NCI-H524 (cell line): Measurements from ENCODE around the gene COG7.
A peak's percentile ranks its signal among the peaks of the same experiment; 100 is the strongest.
"Not testable (repeated sequence)": the region's sequence is repeated elsewhere in the genome, so short reads cannot be mapped to it uniquely, and the experiment has no call there.

Experiments
- DNase-seq, 2 experiments: peaks; one replicate each; lab custom pipeline; 2025; lab: John Stamatoyannopoulos, UW

COG7 gene

GRCh38 chr16:23469814-23470213 lies 16.8 kb upstream of the COG7 start:
- DNase-seq, result peak; percentile 48 to 79

GRCh38 chr16:23466162-23466885 lies 13.3 kb upstream of the COG7 start:
- DNase-seq, result no peak

GRCh38 chr16:23465179-23465578 lies 12.2 kb upstream of the COG7 start:
- DNase-seq, result no peak

GRCh38 chr16:23464196-23464595 lies 11.2 kb upstream of the COG7 start:
- DNase-seq, result no peak

GRCh38 chr16:23462994-23463393 lies 10.0 kb upstream of the COG7 start:
- not testable (repeated sequence) for DNase-seq

GRCh38 chr16:23453338-23454052 lies 506 bp upstream of the COG7 start:
- DNase-seq, result no peak

- DNase-seq, result no peak
These were observed 793 bp downstream of the COG7 start for GRCh38 chr16:23452221-23452571.

GRCh38 chr16:23448392-23448791 lies 4.6 kb downstream of the COG7 start:
- no peak for DNase-seq

- DNase-seq, result not testable (repeated sequence)
These were observed 15.4 kb downstream of the COG7 start for GRCh38 chr16:23437542-23437941.

GRCh38 chr16:23436951-23437350 lies 16.0 kb downstream of the COG7 start:
- DNase-seq, result no peak

- peak; percentile 34 to 73 for DNase-seq
These were observed 17.5 kb downstream of the COG7 start for GRCh38 chr16:23435500-23435899.

GRCh38 chr16:23434380-23434779 lies 18.6 kb downstream of the COG7 start:
- peak; percentile 13 to 78 for DNase-seq

- DNase-seq, result no peak
These were observed 19.6 kb downstream of the COG7 start for GRCh38 chr16:23433261-23433920.

GRCh38 chr16:23432176-23433128 lies 20.5 kb downstream of the COG7 start:
- no peak for DNase-seq

- no peak for DNase-seq
These were observed 24.6 kb downstream of the COG7 start for GRCh38 chr16:23428351-23428750.

GRCh38 chr16:23424292-23424958 lies 28.6 kb downstream of the COG7 start:
- DNase-seq, result no peak

- DNase-seq, result no peak
These were observed 29.4 kb downstream of the COG7 start for GRCh38 chr16:23423496-23424049.

- no peak for DNase-seq
These were observed 33.0 kb downstream of the COG7 start for GRCh38 chr16:23420011-23420410.

GRCh38 chr16:23416816-23417215 lies 36.2 kb downstream of the COG7 start:
- no peak for DNase-seq

GRCh38 chr16:23414731-23415130 lies 38.3 kb downstream of the COG7 start:
- no peak for DNase-seq

GRCh38 chr16:23410176-23410575 lies 42.8 kb downstream of the COG7 start:
- no peak for DNase-seq
